Activated CD4-positive, alpha-beta T cell treated with anti-CD3 and anti-CD28 coated beads, Interleukin-2, amount 10 ng/mL, durations not matched to agents 24 days and 14 days (primary cell): ENCODE data around the gene TRAFD1. TPM values are rescaled to one million over a fixed set of nuclear protein-coding genes. Genes with fewer than 3 reads are reported as not detected.

Experiments used
- DNase-seq: peaks from one replicate; pipeline ENCODE4 v3.0.0; 2022
- H3K27ac Mint-ChIP-seq: one replicate; pipeline ENCODE4 v1.8.0; 2022; ENCODE audit warnings: mild to moderate bottlenecking, mixed read lengths
- H3K27me3 Mint-ChIP-seq: one replicate; pipeline ENCODE4 v1.8.0; 2022; ENCODE audit warnings: mixed read lengths
- H3K36me3 Mint-ChIP-seq: one replicate; pipeline ENCODE4 v1.8.0; 2022; ENCODE audit warnings: low read depth, mild to moderate bottlenecking, mixed read lengths
- H3K4me1 Mint-ChIP-seq: one replicate; pipeline ENCODE4 v1.8.0; 2021; ENCODE audit warnings: mixed read lengths
- H3K4me3 Mint-ChIP-seq: one replicate; pipeline ENCODE4 v1.8.0; 2022; ENCODE audit warnings: mild to moderate bottlenecking, moderate library complexity, mixed read lengths
- H3K9me3 Mint-ChIP-seq: one replicate; pipeline ENCODE4 v1.8.0; 2021; ENCODE audit warnings: mixed read lengths
- intact Hi-C: fragments of 100-400 bp; cut with micrococcal nuclease; formaldehyde crosslinking; loops from one replicate; pipeline ENCODE4 v1.15.1; 2023
- total RNA-seq: library from RNA; stranded (reverse); gene quantifications from 2 replicates; pipeline ENCODE4 v1.2.3, GENCODE V29; 2022

The TRAFD1 gene
- total RNA-seq, 1 donor from 2014 or later, result 45.6 TPM

GRCh38 chr12:112169161-112169872 lies 44.0 kb downstream of the TRAFD1 start:
- H3K36me3 Mint-ChIP-seq, result peaks cover 13% of the 10 kb centered on the region
- no peak for DNase-seq
- no peak overlapping the region for H3K27ac Mint-ChIP-seq
- peaks cover 3% of the 10 kb centered on the region for H3K4me1 Mint-ChIP-seq
- intact Hi-C loops, result no loop called here
- H3K9me3 Mint-ChIP-seq, result no peaks in the 10 kb centered on the region
- no peaks in the 10 kb centered on the region for H3K27me3 Mint-ChIP-seq
- H3K4me3 Mint-ChIP-seq, result no peak overlapping the region

GRCh38 chr12:112169966-112170365 lies 44.6 kb downstream of the TRAFD1 start:
- Mint-ChIP-seq H3K36me3 (peaks cover 17% of the 10 kb centered on the region), H3K4me1 (peaks cover 3% of the 10 kb centered on the region), H3K27me3 (no peaks in the 10 kb centered on the region), H3K9me3 (no peaks in the 10 kb centered on the region), H3K4me3 (no peak overlapping the region), H3K27ac (no peak overlapping the region)
- DNase-seq, result no peak
- intact Hi-C loops, result no loop called here

- no peak overlapping the region for H3K27ac Mint-ChIP-seq
Measured at GRCh38 chr12:112170376-112170775, 45.0 kb downstream of the TRAFD1 start.

GRCh38 chr12:112170971-112171596 lies 45.7 kb downstream of the TRAFD1 start:
- Mint-ChIP-seq H3K36me3 (peaks cover 22% of the 10 kb centered on the region), H3K4me3 (no peak overlapping the region), H3K9me3 (no peaks in the 10 kb centered on the region), H3K27ac (no peak overlapping the region), H3K27me3 (no peaks in the 10 kb centered on the region), H3K4me1 (peaks cover 3% of the 10 kb centered on the region)
- intact Hi-C loops, result no loop called here
- DNase-seq, result no peak

More at GRCh38 chr12:112170376-112170775, 45.0 kb downstream of the TRAFD1 start:
- Mint-ChIP-seq H3K4me3 (no peak overlapping the region), H3K4me1 (peaks cover 3% of the 10 kb centered on the region), H3K27me3 (no peaks in the 10 kb centered on the region), H3K36me3 (peaks cover 19% of the 10 kb centered on the region), H3K9me3 (no peaks in the 10 kb centered on the region)
- intact Hi-C loops, result no loop called here
- peak; percentile 70 for DNase-seq

- peaks cover 3% of the 10 kb centered on the region for H3K4me1 Mint-ChIP-seq
- H3K9me3 Mint-ChIP-seq, result no peaks in the 10 kb centered on the region
- H3K4me3 Mint-ChIP-seq, result no peak overlapping the region
- DNase-seq, result no peak
- no peaks in the 10 kb centered on the region for H3K27me3 Mint-ChIP-seq
- H3K27ac Mint-ChIP-seq, result no peak overlapping the region
- intact Hi-C loops, result no loop called here
- H3K36me3 Mint-ChIP-seq, result peaks cover 27% of the 10 kb centered on the region
Measured at GRCh38 chr12:112172556-112173324, 47.4 kb downstream of the TRAFD1 start.

- Mint-ChIP-seq H3K27me3 (no peaks in the 10 kb centered on the region), H3K36me3 (peaks cover 32% of the 10 kb centered on the region)
Measured at GRCh38 chr12:112175361-112176155, 50.2 kb downstream of the TRAFD1 start.

GRCh38 chr12:112176321-112177010 lies 51.1 kb downstream of the TRAFD1 start:
- Mint-ChIP-seq H3K27ac (peak overlapping the region; percentile 29), H3K4me3 (no peak overlapping the region), H3K36me3 (peaks cover 30% of the 10 kb centered on the region), H3K9me3 (no peaks in the 10 kb centered on the region), H3K27me3 (no peaks in the 10 kb centered on the region), H3K4me1 (no peaks in the 10 kb centered on the region)
- intact Hi-C loops, result no loop called here
- DNase-seq, result no peak

More at GRCh38 chr12:112175361-112176155, 50.2 kb downstream of the TRAFD1 start:
- H3K27ac Mint-ChIP-seq, result no peak overlapping the region
- no peak for DNase-seq
- H3K4me3 Mint-ChIP-seq, result no peak overlapping the region
- no peaks in the 10 kb centered on the region for H3K4me1 Mint-ChIP-seq
- H3K9me3 Mint-ChIP-seq, result no peaks in the 10 kb centered on the region
- intact Hi-C loops, result no loop called here

GRCh38 chr12:112178796-112179195 lies 53.4 kb downstream of the TRAFD1 start:
- Mint-ChIP-seq H3K4me1 (peaks cover 9% of the 10 kb centered on the region), H3K27ac (no peak overlapping the region), H3K9me3 (no peaks in the 10 kb centered on the region), H3K4me3 (no peak overlapping the region), H3K27me3 (no peaks in the 10 kb centered on the region), H3K36me3 (peaks cover 32% of the 10 kb centered on the region)
- no peak for DNase-seq
- intact Hi-C loops, result no loop called here

- Mint-ChIP-seq H3K27me3 (no peaks in the 10 kb centered on the region), H3K36me3 (peaks cover 34% of the 10 kb centered on the region), H3K4me3 (no peak overlapping the region), H3K4me1 (peaks cover 11% of the 10 kb centered on the region), H3K27ac (no peak overlapping the region), H3K9me3 (no peaks in the 10 kb centered on the region)
- intact Hi-C loops, result no loop called here
- DNase-seq, result no peak
Measured at GRCh38 chr12:112179341-112179740, 54.0 kb downstream of the TRAFD1 start.

GRCh38 chr12:112179916-112180315 lies 54.6 kb downstream of the TRAFD1 start:
- Mint-ChIP-seq H3K9me3 (no peaks in the 10 kb centered on the region), H3K27me3 (no peaks in the 10 kb centered on the region), H3K36me3 (peaks cover 33% of the 10 kb centered on the region), H3K4me3 (no peak overlapping the region), H3K4me1 (peaks cover 11% of the 10 kb centered on the region), H3K27ac (no peak overlapping the region)
- intact Hi-C loops, result loop anchor here (5.0 kb wide), 1 partner anchor 188 kb away; no protein-coding TSS in a partner anchor
- DNase-seq, result no peak

- H3K4me1 Mint-ChIP-seq, result peaks cover 11% of the 10 kb centered on the region
- no peak for DNase-seq
- intact Hi-C loops, result loop anchor here (5.0 kb wide), 1 partner anchor 188 kb away; no protein-coding TSS in a partner anchor
- no peak overlapping the region for H3K4me3 Mint-ChIP-seq
- H3K27me3 Mint-ChIP-seq, result no peaks in the 10 kb centered on the region
- H3K27ac Mint-ChIP-seq, result no peak overlapping the region
- no peaks in the 10 kb centered on the region for H3K9me3 Mint-ChIP-seq
- H3K36me3 Mint-ChIP-seq, result peaks cover 32% of the 10 kb centered on the region
Measured at GRCh38 chr12:112180422-112180821, 55.1 kb downstream of the TRAFD1 start.

- H3K4me1 Mint-ChIP-seq, result peaks cover 11% of the 10 kb centered on the region
- H3K9me3 Mint-ChIP-seq, result no peaks in the 10 kb centered on the region
- H3K27me3 Mint-ChIP-seq, result no peaks in the 10 kb centered on the region
- intact Hi-C loops, result loop anchor here (5.0 kb wide), 1 partner anchor 190 kb away; no protein-coding TSS in a partner anchor
- H3K4me3 Mint-ChIP-seq, result no peak overlapping the region
- no peak overlapping the region for H3K27ac Mint-ChIP-seq
- H3K36me3 Mint-ChIP-seq, result peaks cover 26% of the 10 kb centered on the region
- no peak for DNase-seq
Measured at GRCh38 chr12:112182499-112182898, 57.1 kb downstream of the TRAFD1 start.
